HG03280 (cell line): Measurements from ENCODE around the gene COQ10B.
A peak's percentile ranks its signal among the peaks of the same experiment; 100 is the strongest.
"Not testable (repeated sequence)": the region's sequence is repeated elsewhere in the genome, so short reads cannot be mapped to it uniquely, and the experiment has no call there.

ENCODE experiments used
- ATAC-seq: cut with Tn5 transposase; IDR thresholded peaks from one replicate; pipeline ENCODE4 v1.9.1; 2021; ENCODE audit warnings: mild to moderate bottlenecking, moderate library complexity; ENCODE audit not compliant: unreplicated experiment

Gene COQ10B

DNA sequence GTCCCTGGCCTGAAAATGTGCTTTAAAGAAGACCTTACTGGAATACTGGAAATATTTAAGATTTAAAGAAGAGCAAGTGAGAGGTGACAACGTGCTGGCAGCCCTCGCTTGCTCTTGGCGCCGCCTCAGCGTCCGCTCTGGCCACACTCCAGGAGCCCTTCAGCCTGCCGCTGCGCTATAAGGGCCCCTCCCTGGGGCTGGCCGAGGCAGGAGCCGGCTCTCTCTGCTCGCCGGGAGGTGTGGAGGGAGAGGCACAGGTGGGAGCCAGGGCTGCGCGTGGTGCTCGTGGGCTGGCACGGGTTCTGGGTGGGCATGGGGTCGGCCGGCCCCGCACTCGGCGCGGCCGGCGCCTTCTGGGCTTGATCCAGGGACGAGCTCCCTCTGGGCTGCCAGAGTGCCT lies 2.9 kb upstream of the COQ10B start:
- ATAC-seq: no peak

GRCh38 chr2:197450935-197451358 lies 2.4 kb upstream of the COQ10B start:
- not testable (repeated sequence) for ATAC-seq

DNA sequence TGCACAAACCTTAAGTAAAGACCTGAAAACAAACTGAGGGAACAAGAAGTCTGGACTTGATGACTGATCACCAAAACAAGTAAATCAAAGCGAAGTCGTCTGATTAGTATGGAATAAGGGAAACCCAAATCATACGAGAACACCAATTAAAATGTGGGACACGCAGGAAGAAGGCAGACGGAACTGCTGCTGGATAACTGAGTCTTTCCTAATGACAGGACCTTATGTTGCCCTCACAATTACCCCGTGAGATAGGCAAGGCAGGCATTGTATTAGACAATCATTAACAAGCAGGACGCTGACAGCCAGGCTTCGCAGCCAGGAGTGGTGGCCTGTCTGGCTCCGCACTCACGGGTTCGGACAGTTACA lies 614 bp upstream of the COQ10B start:
- no peak for ATAC-seq

DNA sequence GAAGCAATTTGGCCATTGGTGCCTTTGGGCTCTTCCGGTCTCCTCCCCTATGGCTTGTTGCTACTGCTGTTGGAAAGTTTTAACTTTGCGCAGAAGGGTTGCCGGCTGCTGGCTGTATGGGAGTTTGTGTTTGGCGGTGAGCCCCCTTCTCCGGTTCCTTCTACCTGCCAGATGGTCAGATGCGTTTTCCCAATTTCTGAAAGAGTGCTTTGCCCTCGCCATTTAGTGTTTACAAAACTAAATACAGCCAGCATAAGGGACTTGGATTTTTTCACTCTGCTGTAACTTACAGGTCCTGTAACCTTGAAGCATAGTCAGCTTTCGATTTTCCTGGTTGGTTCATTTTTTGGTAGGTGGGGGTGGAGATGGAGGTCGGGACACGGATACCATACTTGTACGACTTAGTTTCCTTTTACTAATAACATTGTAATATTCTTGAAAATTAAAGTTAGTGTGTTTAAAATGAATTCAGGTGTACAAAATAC lies 604 bp downstream of the COQ10B start:
- peak; percentile 21 for ATAC-seq

DNA sequence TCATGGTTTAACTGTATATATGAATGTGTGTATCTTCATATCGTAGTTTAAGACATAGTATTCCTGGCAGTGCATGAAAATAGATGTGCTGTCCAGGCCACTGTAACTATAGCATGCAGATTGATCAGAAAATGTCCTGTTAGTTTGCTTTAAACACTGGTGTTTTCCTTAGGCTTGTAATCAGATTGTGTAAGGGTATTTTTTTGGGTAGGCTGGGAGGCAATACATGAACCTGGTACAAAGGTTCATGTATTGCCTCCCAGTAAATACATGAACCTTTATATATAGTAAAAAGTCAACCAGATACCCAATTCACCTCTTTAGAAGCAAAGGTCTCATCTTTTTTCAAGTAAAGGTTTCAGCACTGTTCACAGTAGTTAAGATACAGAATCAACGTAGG lies 1.6 kb downstream of the COQ10B start:
- no peak for ATAC-seq

- no peak for ATAC-seq
Measured at GRCh38 chr2:197455428-197455827, 2.1 kb downstream of the COQ10B start.

GRCh38 chr2:197460649-197461048 lies 7.3 kb downstream of the COQ10B start:
- no peak for ATAC-seq

GRCh38 chr2:197461057-197461456 lies 7.7 kb downstream of the COQ10B start:
- ATAC-seq: no peak

GRCh38 chr2:197464175-197464574 lies 10.8 kb downstream of the COQ10B start:
- ATAC-seq: no peak

DNA sequence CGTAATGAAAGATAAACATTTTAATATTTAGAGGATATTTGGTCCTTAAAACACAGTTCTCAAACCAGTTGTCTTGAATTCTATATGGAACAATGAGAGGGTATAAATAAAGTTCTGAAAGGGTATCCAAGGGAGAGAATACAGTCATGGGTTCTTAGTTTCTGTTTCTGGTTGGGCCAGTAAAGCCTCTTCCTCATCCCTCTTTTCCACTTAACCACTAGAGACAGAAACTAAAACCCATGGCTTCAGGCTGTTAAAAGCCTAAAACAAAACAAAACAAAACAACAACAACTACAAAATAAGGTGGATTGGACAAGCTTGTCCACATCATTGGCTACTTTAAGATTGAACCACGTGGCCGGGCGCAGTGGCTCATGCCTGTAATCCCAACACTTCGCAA lies 18.8 kb downstream of the COQ10B start:
- no peak for ATAC-seq

DNA sequence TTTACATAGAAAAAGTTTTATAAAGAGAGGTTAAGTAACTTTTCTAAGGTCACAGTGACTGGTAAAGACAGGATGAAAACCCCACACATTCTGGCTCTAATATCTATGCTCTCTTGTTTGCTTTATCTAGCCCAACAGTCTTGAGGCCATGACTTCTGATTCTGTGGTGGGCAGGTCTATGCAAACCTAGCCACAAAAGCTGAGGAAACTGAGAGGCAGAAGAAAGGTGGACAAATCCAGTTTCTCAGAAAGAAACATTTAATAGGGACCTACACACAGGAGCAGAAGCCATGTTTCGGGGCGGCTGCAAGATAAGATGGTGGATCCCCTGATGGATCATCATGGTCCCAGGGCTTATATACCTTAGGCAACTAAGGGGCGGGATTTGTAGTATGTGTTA lies 24.4 kb downstream of the COQ10B start:
- no peak for ATAC-seq

DNA sequence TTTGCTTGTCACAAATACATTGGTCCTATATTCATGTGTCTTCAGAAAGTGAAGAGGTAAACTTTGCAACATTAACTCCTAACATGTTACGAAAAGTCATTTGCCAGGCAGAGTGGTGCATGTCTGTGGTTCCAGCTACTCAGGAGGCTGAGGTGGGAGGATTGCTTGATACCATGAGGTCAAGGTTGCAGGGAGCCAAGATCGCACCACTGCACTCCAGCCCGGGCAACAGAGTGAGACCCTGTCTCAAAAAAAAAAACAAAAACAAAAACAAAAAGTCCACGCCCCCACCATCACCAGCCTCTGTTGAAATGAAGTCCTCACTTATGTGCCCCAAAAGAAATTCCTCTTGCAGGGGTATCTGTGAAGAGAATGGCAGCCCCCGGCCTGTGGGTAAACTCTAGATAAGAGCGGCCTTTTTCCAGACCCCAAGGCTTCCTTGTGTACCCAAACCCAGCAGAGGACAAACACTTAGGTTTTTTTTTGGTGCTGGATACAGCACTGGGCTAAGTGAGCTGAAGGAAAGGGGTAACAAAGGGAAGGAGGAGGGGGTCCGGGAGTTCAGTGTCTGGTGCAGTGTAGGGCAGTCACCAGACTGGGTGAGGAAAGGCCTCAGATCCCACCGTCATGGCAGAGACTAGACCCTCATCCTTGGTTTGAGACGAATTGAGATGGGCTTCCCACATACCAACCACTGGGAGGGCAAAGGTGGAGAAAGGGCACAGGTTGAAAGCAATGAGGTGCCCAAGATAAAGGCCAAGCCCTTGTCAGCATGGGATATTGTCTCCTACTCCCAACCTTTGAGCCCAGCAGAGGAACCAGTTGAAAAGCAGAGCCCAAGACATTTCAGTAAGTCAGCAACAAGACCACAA lies 27.0 kb downstream of the COQ10B start:
- no peak for ATAC-seq

- not testable (repeated sequence) for ATAC-seq
Measured at GRCh38 chr2:197484248-197484647, 30.9 kb downstream of the COQ10B start.

DNA sequence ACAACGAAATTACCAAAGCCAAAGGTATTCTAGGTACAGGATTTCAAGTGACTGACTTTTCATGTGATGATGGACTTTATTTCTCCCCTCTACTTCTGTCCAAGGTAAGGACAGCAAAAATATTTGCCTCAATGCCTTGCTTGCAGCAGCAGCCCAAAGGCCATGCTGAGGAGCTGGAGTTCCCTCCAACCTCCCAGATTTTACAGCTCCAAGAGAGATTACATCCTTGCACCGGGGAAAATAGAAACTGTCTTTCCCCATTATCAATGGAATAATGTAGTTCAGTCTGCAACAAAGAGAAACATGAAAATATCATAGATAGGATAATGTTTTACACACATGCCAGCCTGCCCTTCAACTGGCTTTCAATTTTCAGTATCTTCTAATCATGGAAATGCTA lies 32.8 kb downstream of the COQ10B start:
- no peak for ATAC-seq

DNA sequence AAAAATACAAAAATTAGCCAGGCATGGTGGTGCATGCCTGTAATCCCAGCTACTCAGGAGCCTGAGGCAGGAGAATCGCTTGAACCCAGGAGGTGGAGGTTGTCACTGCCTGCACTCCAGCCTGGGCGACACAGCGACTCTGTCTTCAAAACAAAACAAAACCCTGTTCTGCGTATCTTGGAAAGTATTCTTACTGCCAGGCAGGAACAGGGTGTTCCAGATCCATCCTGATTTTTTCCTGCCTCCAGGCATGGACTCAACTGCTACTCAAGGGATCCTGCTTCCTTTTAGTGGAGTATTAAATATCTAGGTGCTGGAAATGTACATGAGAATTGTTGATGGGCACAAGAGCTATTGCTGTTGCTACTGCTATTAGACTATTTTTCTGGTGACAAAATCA lies 34.0 kb downstream of the COQ10B start:
- no peak for ATAC-seq

DNA sequence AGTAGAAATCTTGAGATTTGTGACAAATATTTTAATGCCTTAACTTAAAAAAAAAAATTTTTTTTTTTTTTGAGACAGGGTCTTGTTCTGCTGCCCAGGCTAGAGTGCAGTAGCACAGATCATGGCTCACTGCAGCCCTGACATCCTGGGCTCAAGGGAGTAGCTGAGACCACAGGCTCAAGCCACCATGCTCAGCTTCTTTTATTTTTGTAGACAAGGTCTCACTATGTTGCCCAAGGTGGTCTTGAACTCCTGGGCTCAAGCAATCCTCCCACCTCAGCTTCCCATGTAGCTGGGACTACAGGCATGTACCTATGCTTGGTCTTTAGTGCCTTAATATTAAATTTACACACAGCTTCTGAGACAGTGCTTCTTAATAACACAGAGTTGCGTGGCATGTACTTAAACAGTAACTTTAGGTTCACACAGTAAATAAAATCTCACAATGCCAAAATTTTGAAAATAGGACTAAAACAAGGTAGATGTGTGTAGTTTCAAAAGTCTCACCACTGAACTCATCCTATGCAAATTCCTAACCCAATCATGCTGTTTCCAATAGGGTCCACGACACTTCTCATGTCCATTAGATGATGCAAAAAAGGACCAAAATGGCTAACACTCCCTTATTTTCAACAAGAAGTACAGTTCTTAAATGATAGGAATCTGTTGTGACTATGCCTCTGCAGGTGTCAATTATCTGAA lies 42.2 kb downstream of the COQ10B start:
- no peak for ATAC-seq

GRCh38 chr2:197496695-197497094 lies 43.3 kb downstream of the COQ10B start:
- no peak for ATAC-seq

GRCh38 chr2:197497326-197497725 lies 44.0 kb downstream of the COQ10B start:
- no peak for ATAC-seq

DNA sequence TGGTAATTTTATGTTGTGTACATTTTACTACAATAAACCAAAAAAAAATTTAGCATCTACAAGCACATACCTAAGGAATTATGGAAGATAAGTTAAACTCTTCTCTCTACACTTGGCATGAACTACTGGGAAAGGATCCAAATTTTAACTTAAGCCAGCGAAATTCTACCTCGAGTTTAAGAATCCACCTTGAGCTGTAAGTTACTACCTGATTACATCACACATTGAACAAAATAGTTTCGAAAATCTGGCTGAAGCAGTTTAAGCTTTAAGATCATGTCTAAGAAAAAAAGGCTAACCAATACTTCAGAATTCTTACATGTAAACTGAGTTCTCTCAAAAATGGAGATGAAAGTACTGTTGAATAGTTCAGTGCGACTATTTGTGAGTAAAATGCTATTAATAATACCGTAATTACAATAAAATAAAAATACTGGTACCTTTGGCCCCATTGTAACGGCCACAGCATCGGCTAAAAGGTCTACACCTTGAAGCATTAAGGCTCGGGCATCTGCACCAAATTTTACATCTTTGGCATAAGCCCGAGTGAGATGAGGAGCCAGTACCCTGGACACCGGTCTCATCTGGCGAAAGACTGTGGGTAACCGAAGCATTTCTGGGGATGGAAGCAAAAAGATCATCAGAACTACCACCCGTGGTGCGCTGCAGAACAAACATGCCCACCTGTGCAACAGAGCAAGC lies 45.0 kb downstream of the COQ10B start:
- no peak for ATAC-seq

- peak; percentile 19 for ATAC-seq
Measured at GRCh38 chr2:197498937-197499593, 45.7 kb downstream of the COQ10B start.
